ENCODE measurements around the gene SHE.
A peak's percentile ranks its signal among the peaks of the same experiment; 100 is the strongest.

SHE gene

GRCh38 chr1:154502066-154502743 is at the start of gene SHE, which contains the start of gene TDRD10:
TSS of gene SHE (minus strand) at chr1:154502412. CDS start at chr1:154502026, 386 bp downstream.
TSS of gene TDRD10 (plus strand) at chr1:154502219. CDS start at chr1:154506904, 4,685 bp downstream.
- DNase-seq (ENCODE audit: low read depth): no peak
- no peak for TF ChIP-seq CTCF (IDR thresholded peaks at IDR 0.05; ENCODE audit: insufficient read depth, low read depth, low read length, missing control alignments)
- H3K4me3 ChIP-seq (ENCODE audit: low read depth, low read length): no peak within 1 kb of the TSS

- no peak for DNase-seq (ENCODE audit: low read depth)
- no peak overlapping the region for H3K4me3 ChIP-seq (ENCODE audit: low read depth, low read length)
- no peak for TF ChIP-seq CTCF (IDR thresholded peaks at IDR 0.05; ENCODE audit: insufficient read depth, low read depth, low read length, missing control alignments)
Observed at GRCh38 chr1:154551474-154551873, 49.3 kb upstream of the SHE start.

- H3K4me3 ChIP-seq (ENCODE audit: low read depth, low read length): no peak overlapping the region
- no peak for TF ChIP-seq CTCF (IDR thresholded peaks at IDR 0.05; ENCODE audit: insufficient read depth, low read depth, low read length, missing control alignments)
- peak; percentile 24 for DNase-seq (ENCODE audit: low read depth)
Observed at GRCh38 chr1:154550657-154551056, 48.4 kb upstream of the SHE start.

GRCh38 chr1:154550070-154550469 is 47.9 kb upstream of the SHE start:
- no peak overlapping the region for H3K4me3 ChIP-seq (ENCODE audit: low read depth, low read length)
- TF ChIP-seq CTCF (IDR thresholded peaks at IDR 0.05; ENCODE audit: insufficient read depth, low read depth, low read length, missing control alignments): no peak
- DNase-seq (ENCODE audit: low read depth): no peak

GRCh38 chr1:154549202-154549770 is 47.1 kb upstream of the SHE start:
- no peak overlapping the region for H3K4me3 ChIP-seq (ENCODE audit: low read depth, low read length)
- TF ChIP-seq CTCF (IDR thresholded peaks at IDR 0.05; ENCODE audit: insufficient read depth, low read depth, low read length, missing control alignments): no peak
- DNase-seq (ENCODE audit: low read depth): no peak

GRCh38 chr1:154548028-154548427 is 45.8 kb upstream of the SHE start:
- no peak for DNase-seq (ENCODE audit: low read depth)
- H3K4me3 ChIP-seq (ENCODE audit: low read depth, low read length): no peak overlapping the region
- TF ChIP-seq CTCF (IDR thresholded peaks at IDR 0.05; ENCODE audit: insufficient read depth, low read depth, low read length, missing control alignments): no peak
